Measurements from ENCODE around the gene TOR1AIP2. TPM values are rescaled to one million over a fixed set of nuclear protein-coding genes. Genes with fewer than 3 reads are reported as not detected.

Gene TOR1AIP2
- total RNA-seq, 1 donor from 2014 or later: 50.5 TPM

Other genes with a start within 250 kb of the TOR1AIP2 start
- gene FAM163A, start 134.5 kb downstream of the TOR1AIP2 start, total RNA-seq: 0.41 TPM
- 19.6 TPM for gene TOR1AIP1, start 4.5 kb upstream of the TOR1AIP2 start, total RNA-seq
- 111 TPM for gene CEP350, start 77.0 kb upstream of the TOR1AIP2 start, total RNA-seq

Data from frontal cortex (tissue), 1 donor.